HG03342 (cell line): Measurements from ENCODE around the gene PBX3.

Source experiments
- ATAC-seq: cut with Tn5 transposase; IDR thresholded peaks from one replicate; pipeline ENCODE4 v1.9.1; 2021; ENCODE audit warnings: mild to moderate bottlenecking, moderate library complexity; ENCODE audit not compliant: unreplicated experiment

PBX3 gene

GRCh38 chr9:125990793-125991220 lies 243.6 kb downstream of the PBX3 start:
- ATAC-seq: no peak

- ATAC-seq: no peak
These were observed 244.8 kb downstream of the PBX3 start for GRCh38 chr9:125991886-125992529.

- ATAC-seq: no peak
These were observed 245.4 kb downstream of the PBX3 start for GRCh38 chr9:125992557-125992956.

GRCh38 chr9:125993466-125993865 lies 246.3 kb downstream of the PBX3 start:
- no peak for ATAC-seq

- ATAC-seq: no peak
These were observed 247.1 kb downstream of the PBX3 start for GRCh38 chr9:125994066-125994943.

- no peak for ATAC-seq
These were observed 247.8 kb downstream of the PBX3 start for GRCh38 chr9:125995006-125995405.

GRCh38 chr9:125995706-125996105 lies 248.5 kb downstream of the PBX3 start:
- ATAC-seq: no peak

GRCh38 chr9:125996791-125997190 lies 249.6 kb downstream of the PBX3 start:
- no peak for ATAC-seq

GRCh38 chr9:125997196-125997823 lies 250.1 kb downstream of the PBX3 start:
- ATAC-seq: no peak

- no peak for ATAC-seq
These were observed 251.8 kb downstream of the PBX3 start for GRCh38 chr9:125998837-125999503.

- ATAC-seq: no peak
These were observed 252.3 kb downstream of the PBX3 start for GRCh38 chr9:125999504-125999881.

- ATAC-seq: no peak
These were observed 253.1 kb downstream of the PBX3 start for GRCh38 chr9:126000256-126000655.

- no peak for ATAC-seq
These were observed 253.8 kb downstream of the PBX3 start for GRCh38 chr9:126000731-126001580.

- ATAC-seq: no peak
These were observed 254.5 kb downstream of the PBX3 start for GRCh38 chr9:126001581-126002225.

- no peak for ATAC-seq
These were observed 255.5 kb downstream of the PBX3 start for GRCh38 chr9:126002476-126003350.

GRCh38 chr9:126009047-126009446 lies 261.9 kb downstream of the PBX3 start:
- no peak for ATAC-seq

GRCh38 chr9:126014726-126015125 lies 267.6 kb downstream of the PBX3 start:
- ATAC-seq: no peak

- no peak for ATAC-seq
These were observed 268.3 kb downstream of the PBX3 start for GRCh38 chr9:126015424-126015823.
